GM21529 (cell line): ENCODE data around the gene DCBLD1.

Experiments
- ATAC-seq: cut with Tn5 transposase; IDR thresholded peaks from one replicate; pipeline ENCODE4 v1.9.1; 2021; ENCODE audit not compliant: unreplicated experiment

The DCBLD1 gene

DNA sequence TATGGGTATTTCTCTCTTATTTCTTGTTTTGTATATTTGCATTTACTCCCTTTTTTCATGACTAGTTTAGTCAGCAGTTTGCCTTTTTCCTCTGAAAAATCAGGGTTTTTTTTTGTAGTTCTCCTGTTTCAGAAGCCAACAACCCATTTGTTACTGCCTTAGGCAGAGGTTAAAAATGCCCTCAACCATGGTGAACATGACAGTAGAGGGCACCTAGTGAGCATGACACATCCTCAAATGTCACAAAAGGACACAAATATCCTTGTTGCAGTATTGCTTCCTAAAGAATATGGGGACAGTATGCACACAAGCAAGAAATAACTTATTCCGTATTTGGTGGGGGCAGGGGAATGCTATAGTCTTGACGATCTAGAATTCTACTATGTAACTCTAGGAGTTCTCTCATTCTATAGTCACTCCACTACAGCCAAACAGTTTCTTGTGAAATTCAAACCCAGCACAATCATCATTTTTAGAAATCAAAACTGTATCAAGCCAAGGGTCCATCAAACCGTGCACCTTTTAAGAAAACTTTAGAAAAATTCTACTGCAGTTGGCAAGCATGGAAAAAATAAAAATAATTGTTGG lies 72.9 kb downstream of the DCBLD1 start:
- ATAC-seq = no peak

DNA sequence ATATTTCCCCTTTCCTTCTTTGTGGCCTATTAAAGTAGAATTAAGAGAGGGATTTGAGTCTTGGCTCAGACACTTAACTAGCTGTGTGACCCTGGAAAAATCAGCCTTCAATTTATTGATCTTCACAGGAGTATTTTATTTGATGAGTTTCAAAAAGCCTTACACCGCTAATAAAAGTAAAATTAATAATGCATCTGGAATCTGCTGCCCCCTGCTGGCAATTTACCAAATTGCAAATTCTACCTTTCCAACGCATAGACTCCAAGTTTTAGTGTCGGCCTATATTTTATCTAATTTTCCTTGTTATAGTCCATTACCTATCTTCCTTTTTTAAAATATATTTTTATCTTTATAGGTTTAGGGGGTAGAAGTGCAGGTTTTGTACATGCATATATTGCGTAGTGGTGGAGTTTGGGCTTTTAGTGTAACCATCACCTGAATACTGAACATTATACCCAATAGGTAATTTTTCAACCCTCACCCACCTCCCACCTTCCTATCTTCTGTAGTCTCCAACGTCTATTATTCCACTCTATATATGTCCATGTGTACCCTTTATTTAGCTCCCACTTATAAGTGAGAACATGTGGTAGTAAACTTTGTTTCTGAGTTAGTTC lies 73.5 kb downstream of the DCBLD1 start:
- ATAC-seq = no peak

DNA sequence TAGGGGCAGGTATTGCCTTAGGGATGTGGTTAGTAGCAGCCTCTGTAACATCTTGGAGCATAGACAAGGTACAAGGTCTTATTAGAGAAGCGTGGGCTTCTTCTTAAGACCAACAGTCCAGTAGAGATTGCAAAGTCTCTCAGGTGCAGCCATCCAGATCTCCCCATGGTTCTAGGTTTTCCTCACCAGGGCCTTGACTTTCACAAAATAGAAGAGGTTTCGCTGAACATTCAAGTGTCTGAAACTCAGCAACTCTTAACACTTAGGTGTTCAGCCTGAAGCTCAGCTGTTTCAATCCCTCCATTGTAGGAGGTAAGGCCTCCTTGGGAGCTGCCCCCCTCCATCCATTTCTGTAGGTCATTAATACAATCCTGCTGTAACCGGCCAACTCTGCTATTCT lies 75.5 kb downstream of the DCBLD1 start:
- ATAC-seq = no peak

DNA sequence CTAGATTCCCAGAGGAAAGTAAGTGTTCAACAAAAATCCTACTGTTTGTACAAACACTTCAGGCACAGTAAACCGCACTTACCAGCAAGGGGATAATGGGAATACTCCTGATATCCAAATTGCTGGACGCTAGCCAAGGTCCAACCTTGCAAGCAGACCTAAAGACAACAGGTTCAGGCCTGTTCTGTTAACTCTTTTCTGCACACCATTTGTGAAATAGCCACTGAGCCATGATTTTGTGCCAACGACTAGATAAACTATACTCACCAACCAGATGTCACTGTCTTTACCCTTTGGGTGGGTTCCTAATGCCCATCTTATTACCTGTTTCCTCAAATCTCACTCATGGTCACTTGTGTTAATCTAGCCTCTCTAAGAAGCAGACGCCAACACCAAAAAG lies 76.3 kb downstream of the DCBLD1 start:
- no peak for ATAC-seq

DNA sequence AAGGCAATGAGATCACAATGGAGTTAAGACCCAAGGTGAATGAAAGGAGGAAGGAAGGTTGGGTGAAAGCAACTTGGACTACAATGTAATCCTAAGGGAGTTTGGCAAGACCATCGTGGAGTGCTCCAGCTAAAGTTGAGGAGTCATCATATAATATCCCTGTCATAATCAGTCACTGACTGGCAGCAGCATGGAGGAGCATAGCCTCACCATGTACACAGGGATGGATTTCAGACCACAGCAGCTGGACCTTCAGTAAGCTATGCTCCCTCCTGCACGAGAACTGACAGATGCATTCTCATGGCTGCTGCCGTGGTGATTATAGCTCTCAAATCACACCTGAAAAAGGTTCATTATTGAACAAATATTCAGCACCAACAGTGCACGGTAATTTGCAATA lies 76.8 kb downstream of the DCBLD1 start:
- no peak for ATAC-seq

DNA sequence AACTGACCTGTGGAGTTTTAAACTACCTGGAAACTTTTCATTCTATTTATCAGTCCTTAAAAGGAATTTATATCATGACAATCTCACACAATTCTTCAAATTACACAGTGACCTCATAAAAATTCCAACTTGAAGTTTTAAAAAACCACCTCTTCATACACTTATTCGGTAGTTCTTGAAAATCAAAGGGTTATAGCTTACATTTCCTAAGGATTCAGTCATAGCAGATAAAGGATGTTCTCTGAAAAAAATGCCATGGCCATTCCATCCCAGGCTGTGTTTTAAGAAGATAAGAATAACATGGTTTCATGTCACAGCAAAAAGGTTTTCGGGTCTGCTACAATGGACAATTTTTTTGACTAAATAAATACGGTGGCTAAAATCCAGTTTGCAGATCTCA lies 78.7 kb downstream of the DCBLD1 start:
- no peak for ATAC-seq

DNA sequence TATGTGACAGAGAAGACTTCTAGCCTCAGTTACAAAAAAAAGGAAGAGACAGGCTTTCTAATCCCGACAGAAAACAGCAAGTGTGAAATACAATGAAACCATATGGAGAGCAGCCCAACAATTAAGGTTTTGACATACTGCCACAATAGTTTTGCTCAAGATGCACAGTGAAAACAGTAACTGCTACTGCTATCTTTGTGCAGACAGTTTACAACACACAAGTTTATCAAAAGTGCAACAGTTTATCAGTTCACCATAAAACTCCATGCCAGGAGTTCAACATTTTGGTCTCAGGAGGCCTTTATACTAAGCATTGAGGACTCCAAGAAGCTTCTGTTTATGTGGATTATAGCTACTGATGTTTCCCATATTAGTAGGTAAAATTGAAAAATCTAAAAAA lies 82.2 kb downstream of the DCBLD1 start:
- no peak for ATAC-seq

DNA sequence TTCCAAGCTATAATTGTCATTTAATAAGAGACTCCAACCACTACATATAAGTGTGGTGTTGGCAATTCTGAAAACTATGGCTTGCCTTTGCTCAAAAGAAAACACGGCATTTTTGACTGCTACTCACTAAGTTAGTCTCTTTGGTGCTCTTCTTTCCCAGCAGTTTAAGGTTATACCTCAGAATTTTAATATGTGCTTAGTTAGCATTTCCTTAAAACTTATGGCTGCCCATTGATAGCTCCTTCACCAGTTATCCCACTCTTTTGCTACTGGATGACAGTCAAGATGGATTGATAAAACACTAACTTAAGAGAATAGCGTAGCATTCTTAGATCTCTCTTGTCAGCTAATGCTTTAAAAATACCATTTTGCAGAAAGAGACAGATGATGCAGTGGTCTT lies 85.8 kb downstream of the DCBLD1 start:
- ATAC-seq = no peak

DNA sequence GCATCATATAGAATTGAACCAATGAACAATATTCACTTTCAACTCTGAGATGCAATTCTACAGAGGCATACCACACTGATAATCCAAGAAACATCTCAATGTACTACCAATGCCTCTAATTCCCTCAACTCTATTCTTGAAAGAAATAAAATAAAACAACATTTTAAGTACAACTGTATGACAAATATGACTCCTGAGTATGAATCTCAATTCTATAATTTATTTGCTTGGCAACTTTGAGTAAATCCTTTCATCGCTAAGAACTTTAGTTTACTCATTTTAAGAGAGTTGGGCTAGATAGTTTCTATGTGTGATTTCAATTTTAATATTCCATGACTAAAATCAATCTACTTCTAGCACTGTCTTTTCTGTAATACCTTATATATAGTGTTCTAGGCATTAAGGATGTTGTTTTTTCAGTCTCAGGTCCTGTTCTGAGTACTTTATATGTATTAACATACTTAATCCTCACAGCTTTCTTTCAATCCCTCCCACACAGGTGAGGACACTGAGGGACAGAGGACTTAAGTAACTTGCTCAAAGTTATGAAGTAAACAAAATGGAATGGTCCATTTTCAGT lies 86.4 kb downstream of the DCBLD1 start:
- no peak for ATAC-seq

DNA sequence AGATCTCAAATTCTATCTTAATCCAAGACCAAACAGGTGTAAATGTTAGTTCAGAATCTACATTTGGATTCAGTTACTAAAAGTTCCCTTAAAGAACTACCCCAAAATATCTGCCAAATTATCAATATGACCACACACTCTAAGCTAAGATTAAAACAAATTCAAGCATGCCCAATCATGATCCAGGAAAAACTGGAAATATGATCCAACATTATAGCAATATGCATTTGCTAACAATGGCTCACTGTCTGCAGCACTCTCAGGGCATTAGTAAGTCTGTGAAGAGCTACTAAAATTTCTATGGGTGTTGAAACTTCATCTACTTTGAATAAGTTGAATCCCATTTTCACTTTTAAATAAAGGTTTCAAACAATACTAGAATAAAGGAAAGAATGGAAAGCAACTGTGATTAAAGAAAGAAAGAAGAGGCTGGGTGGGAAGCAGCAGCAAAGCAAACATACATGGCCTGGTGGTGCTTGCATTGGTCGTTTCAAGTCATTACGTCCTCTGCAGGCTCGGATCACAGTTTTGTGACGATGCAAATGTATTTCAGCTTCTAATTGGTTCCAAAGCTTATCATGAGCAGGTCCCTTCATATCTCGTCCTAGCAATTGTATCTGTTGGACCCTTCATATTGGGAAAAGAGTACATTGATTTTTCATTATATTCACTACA lies 90.7 kb downstream of the DCBLD1 start:
- ATAC-seq = no peak

DNA sequence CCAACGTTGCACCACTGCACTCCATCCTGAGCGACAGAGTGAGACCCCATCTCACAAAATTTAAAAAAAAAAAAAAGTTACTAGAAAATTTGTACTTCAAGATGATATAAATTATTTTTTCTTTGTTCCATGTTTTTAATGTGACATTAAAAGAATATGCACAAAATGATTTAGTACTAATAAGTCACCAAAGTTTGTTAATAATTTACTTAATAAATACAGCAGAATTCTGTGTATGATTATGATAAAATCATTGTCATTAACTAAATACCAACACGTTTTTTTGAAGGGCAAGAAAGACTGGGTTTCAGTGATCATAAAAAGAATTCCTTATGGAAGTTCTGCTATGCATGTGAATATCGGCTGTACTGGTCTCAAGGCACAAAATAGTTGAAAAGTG lies 91.7 kb downstream of the DCBLD1 start:
- ATAC-seq = no peak

DNA sequence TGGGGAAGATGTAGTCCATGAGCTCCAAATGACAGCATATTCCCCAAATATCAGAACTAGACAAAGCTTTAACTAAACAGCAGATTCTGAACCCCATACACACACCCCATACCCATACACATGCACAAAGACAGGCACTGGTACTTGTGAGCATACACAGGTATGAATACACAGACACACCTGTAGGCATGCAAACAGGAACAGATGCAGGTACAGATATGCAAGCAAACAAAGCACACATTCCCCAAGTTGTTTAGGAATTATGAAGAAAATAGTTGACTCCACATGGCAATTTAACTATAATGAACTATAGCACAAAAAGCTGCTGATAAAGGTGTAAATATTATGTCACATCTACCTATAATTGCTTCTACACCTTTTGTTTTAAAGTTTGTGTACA lies 103.2 kb downstream of the DCBLD1 start:
- no peak for ATAC-seq

DNA sequence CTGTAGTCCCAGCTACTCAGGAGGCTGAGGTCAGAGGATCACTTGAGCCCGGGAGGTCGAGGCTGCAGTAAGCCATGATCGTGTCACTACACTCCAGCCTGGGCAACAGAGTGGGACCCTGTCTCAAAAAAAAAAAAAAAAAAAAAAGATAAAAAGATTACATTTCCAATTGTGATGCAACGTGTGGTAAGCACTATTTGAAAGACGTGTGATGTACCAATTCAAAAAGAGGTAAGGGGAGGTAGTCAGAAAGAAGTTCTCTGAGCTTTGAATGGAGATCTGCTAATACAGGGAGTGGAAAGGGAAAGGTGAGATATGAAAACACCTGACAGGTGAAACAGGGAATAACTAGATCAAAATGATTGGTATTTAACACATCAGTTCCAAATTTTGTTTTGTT lies 108.0 kb downstream of the DCBLD1 start:
- ATAC-seq = no peak

DNA sequence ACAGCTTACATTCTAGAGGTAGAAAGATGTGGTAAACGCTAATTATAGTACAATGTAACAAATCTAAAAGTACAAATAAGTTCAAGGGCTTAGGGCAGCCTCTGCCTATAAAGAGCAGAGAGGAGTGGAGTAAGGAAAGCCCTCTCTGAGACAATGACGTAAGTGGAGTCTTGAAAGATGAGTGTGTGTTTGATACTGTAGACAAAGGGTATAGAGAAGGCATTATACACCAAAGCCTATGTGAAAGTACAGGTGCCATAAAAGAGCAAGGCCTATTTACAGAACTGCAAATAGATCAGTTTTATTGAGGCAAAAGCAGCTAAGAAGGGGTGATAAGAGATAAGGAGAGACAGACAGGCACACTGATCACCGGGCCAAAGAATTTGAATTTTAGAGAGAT lies 108.9 kb downstream of the DCBLD1 start:
- ATAC-seq = no peak

DNA sequence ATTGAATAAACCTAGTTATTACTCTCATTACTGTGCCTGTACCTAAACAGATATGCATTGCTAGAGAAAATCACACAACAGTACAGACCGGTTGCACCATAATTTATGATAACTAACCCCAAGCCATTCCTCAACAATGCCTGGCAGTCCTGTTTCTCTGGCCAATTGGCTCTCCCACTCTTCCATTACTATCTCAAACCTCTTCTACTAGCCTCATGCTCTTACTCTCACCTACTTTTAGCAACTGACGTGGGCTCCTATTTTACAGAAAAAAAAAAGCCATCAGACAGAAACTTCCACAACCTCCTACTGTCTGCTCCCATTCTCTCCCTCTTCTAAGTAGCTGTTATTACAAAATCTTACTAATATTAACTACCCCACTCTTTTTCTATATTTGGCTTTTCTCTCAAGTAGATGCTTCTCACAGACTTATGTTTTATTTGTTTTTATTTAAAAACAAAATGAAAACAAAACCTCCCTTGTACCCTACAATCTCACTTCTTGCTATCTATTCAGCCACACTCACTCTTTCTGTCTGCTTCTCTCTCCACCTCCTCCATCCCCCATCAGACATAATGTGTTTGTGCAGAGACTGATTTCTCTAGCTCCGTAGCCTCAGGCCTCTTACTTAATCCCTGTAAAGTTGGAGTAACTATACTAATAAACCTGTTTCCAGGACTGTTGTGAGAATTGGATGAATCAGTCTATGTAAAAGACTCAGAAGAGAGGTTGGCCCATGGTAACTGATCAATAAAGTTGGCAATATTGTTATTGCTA lies 110.7 kb downstream of the DCBLD1 start:
- no peak for ATAC-seq

DNA sequence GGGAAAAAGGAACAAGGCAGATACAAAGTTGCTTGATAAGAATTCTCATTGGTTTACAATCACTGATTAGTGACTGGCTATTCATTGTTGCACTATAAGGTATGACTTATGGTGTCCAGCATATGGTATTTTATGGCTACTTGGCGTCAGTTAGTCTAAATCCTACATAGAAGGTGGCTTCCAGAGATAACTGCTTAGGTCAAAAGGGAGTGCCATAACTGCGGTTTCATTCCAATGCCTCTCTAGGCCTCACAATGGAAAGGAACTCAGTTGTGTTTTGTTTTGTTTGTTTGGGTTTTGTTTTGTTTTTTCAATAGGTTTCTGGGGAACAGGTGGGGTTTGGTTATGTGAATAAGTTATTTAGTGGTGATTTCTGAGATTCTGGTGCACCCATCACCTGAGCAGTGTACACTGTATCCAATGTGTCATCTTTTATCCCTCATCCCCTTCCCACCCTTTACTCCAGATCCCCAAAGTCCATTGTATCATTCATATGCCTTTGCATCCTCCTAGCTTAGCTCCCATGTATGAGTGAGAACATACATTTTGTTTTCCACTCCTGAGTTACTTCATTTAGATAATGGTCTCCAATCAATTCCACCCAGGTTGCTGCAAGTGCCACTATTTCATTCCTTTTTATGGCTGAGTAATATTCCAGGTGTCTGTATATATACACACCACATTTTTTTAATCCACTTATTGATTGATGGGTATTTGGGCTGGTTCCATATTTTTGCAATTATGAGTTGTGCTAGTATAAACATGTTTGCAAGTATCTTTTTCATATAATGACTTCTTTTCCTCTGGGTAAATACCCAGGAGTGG lies 112.8 kb downstream of the DCBLD1 start:
- no peak for ATAC-seq

DNA sequence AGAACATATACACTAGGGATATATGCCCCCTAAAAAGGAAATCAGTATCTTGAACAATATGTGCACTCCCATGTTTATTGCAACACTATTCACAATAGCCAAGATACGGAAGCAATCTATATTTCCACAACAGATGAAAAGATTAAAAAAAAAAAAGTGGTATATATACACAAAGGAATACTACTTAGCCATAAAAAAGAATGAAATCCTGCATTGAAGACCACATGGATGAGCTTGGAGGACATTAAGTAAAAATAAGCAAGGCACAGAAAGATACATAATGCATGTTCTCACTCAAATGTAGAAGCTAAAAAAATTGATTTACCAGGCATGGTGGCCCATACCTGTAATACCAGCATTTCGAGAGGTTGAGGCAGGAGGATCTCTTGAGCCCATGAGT lies 115.3 kb downstream of the DCBLD1 start:
- ATAC-seq = no peak
